Measurements from ENCODE around the gene TWIST2. TPM values are rescaled to one million over a fixed set of nuclear protein-coding genes. Genes with fewer than 3 reads are reported as not detected.

Gene TWIST2
- total RNA-seq, 1 donor from 2014 or later = 6.8 TPM

DNA sequence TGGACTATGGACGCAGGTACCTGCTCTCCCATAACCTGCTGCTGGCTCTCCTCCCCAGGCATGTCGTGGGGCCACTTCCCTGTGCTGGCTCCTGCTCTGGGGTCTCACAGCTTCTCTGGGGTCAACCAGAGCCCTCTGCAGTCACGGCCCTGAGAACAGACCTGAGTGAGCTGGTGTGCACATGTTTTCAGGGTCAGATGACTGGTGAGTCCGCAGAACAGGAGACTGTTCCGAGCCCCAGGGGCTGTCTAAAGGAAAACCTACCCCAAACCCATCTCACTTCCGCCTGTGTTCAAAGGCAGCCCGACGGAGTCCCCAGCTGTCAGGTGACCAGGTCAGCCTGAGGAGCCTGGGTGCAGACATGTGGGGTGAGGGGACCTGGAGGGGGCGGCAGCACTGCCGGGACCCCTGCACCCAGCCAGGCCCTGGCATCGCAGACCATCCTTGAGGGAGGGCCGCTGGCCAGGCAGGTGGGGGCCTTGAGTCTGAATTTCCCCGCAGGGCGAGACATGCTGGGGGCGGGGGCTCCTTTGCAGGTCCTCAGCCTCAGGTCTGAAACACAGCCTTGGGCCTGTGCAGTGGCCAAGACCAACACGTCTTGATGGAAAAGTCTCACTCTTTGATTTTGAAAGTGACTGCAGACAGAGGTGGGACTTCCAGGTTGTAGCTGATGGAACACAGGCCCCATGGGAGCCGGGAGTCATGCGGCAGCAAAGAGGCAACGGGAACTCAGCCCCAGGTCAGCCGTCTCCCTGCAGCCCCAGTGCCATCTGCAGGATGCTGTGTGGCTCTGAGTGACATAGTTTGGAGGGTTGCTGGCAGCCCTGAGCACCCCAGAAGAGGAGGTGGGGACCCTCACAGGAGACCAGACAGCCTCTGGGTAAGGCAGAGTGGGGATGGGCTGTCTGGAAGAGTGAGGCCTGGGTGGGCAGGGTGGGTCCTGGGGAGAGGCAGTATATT lies 65.3 kb downstream of the TWIST2 start:
- no peak overlapping the region for H3K9ac ChIP-seq (ENCODE audit: low read depth in 1 of 3, low read length in 3 of 3)

DNA sequence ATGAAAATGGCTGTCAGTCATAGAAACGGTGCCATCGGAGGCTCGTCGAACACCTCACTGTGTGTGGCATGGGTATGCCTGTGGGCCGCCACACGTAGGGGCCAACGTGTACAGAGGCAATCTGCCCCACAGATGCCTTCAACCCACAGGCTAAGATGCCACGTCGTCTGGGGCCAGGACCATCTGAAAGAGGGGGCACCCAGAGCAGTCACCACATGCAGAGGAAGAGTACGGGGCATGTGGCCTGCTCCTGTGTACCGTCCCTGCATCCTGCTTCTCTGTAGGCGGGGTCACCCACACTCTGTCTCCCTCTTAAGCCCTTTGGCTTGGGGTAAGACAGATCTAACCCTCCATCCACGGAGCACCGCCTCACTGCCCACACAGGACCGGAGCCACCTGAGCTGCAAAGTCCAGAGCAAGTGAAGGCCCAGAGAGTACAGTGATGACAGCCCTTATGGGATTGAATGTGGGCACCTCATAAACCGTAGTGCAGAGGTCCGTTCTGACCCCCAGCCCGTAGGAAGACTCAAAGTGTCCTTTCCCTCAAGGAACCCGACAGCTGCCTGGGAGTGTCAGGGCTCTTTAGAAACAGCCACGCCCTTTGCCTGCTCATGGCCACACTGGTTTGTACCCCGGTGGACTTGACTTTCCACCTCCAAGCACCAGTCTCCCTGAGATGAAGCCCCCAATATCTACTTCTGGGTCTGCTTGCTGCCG lies 66.2 kb downstream of the TWIST2 start:
- H3K4me3 ChIP-seq (ENCODE audit: low read length in 3 of 3) = no peak overlapping the region
- peaks cover 3 to 42% (median 18%) of the 10 kb centered on the region in 3 donors for H3K27me3 ChIP-seq (ENCODE audit: control insufficient read depth in 3 of 3, insufficient read depth in 3 of 3, low read length in 3 of 3)
- no peak overlapping the region for H3K9ac ChIP-seq (ENCODE audit: low read depth in 1 of 3, low read length in 3 of 3)
- no peaks in the 10 kb centered on the region for H3K36me3 ChIP-seq (ENCODE audit: control insufficient read depth in 3 of 3, insufficient read depth in 3 of 3, low read length in 3 of 3)
- peaks cover 0 to 2% (median 0%) of the 10 kb centered on the region in 3 donors for H3K4me1 ChIP-seq (ENCODE audit: control insufficient read depth in 3 of 3, insufficient read depth in 3 of 3, low read length in 3 of 3)
- H3K27ac ChIP-seq (ENCODE audit: low read depth, low read length) = no peak overlapping the region
- no peaks in the 10 kb centered on the region for H3K9me3 ChIP-seq (ENCODE audit: control insufficient read depth in 3 of 3, low read length in 3 of 3)

More for the DNA sequence above, 65.3 kb downstream of the TWIST2 start:
- Histone ChIP-seq H3K4me3 (ENCODE audit: low read length in 3 of 3) (no peak overlapping the region), H3K4me1 (ENCODE audit: control insufficient read depth in 3 of 3, insufficient read depth in 3 of 3, low read length in 3 of 3) (peaks cover 0 to 5% (median 0%) of the 10 kb centered on the region in 3 donors), H3K9me3 (ENCODE audit: control insufficient read depth in 3 of 3, low read length in 3 of 3) (no peaks in the 10 kb centered on the region), H3K27ac (ENCODE audit: low read depth, low read length) (no peak overlapping the region), H3K36me3 (ENCODE audit: control insufficient read depth in 3 of 3, insufficient read depth in 3 of 3, low read length in 3 of 3) (no peaks in the 10 kb centered on the region), H3K27me3 (ENCODE audit: control insufficient read depth in 3 of 3, insufficient read depth in 3 of 3, low read length in 3 of 3) (peaks cover 10 to 51% (median 18%) of the 10 kb centered on the region in 3 donors)

DNA sequence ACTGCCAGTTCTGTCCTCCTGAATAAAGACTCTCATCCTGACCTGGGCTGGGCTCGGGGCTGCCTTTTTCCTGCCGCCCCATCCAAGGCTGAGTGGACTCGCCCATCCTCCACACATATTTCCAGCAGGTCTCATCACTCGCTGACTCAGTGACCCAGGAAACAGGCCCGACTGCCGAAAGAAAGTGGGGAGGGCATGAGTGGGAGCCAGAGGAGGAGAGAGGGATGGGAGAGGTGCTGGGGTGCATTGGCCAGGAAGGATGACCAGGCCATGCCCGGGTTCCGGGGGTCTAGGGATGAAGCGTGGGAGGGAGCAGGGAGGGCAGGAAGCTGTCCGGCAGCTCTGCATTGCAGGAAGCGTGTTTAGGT lies 66.7 kb downstream of the TWIST2 start:
- Histone ChIP-seq H3K9ac (ENCODE audit: low read depth in 1 of 3, low read length in 3 of 3) (no peak overlapping the region), H3K4me3 (ENCODE audit: low read length in 3 of 3) (no peak overlapping the region), H3K27ac (ENCODE audit: low read depth, low read length) (no peak overlapping the region), H3K4me1 (ENCODE audit: control insufficient read depth in 3 of 3, insufficient read depth in 3 of 3, low read length in 3 of 3) (no peaks in the 10 kb centered on the region), H3K27me3 (ENCODE audit: control insufficient read depth in 3 of 3, insufficient read depth in 3 of 3, low read length in 3 of 3) (peaks cover 0 to 39% (median 18%) of the 10 kb centered on the region in 3 donors), H3K9me3 (ENCODE audit: control insufficient read depth in 3 of 3, low read length in 3 of 3) (no peaks in the 10 kb centered on the region), H3K36me3 (ENCODE audit: control insufficient read depth in 3 of 3, insufficient read depth in 3 of 3, low read length in 3 of 3) (no peaks in the 10 kb centered on the region)

DNA sequence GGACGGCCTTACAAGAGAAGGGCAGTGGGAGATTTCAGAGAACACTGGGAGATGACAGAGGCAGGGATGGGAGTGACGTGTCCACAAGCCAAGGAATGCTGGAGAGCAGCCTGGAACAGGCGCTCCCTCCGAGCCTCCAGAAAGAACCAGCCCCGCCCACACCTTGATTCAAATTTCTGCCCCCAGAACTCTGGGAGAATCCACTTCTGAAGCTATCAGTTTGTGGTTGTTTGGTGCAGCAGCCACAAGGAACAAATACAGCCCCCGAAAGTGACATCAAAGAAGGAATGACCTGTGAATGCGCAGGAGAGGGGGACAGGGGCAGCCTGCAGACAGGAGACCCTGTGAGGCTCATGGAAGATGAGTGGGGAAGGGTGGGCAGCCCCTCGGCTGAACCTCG lies 67.3 kb downstream of the TWIST2 start:
- Histone ChIP-seq H3K27me3 (ENCODE audit: control insufficient read depth in 3 of 3, insufficient read depth in 3 of 3, low read length in 3 of 3) (peaks cover 0 to 39% (median 18%) of the 10 kb centered on the region in 3 donors), H3K4me3 (ENCODE audit: low read length in 3 of 3) (no peak overlapping the region), H3K27ac (ENCODE audit: low read depth, low read length) (no peak overlapping the region), H3K9me3 (ENCODE audit: control insufficient read depth in 3 of 3, low read length in 3 of 3) (no peaks in the 10 kb centered on the region), H3K9ac (ENCODE audit: low read depth in 1 of 3, low read length in 3 of 3) (no peak overlapping the region), H3K4me1 (ENCODE audit: control insufficient read depth in 3 of 3, insufficient read depth in 3 of 3, low read length in 3 of 3) (no peaks in the 10 kb centered on the region), H3K36me3 (ENCODE audit: control insufficient read depth in 3 of 3, insufficient read depth in 3 of 3, low read length in 3 of 3) (no peaks in the 10 kb centered on the region)

DNA sequence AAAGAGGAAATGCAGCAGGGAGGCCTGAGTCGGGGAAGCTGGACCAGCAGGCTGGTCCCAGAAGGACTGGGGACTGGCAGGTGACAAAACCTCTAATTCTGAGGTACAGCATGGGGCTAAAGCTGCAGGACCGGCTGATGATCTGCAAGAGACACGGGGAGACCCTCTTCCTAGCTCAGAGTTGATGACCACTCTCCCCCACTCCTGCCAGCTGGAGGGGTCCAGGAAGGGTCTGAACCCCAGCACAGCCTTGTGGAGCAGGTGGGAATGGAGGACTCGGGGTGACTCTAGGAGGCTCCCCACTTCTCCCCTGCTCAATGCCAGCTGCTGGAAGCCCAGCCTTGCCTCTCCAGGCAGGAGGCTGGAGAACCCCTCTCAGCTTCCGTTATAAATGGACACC lies 67.7 kb downstream of the TWIST2 start:
- H3K4me3 ChIP-seq (ENCODE audit: low read length in 3 of 3) = no peak overlapping the region
- no peaks in the 10 kb centered on the region for H3K9me3 ChIP-seq (ENCODE audit: control insufficient read depth in 3 of 3, low read length in 3 of 3)
- H3K9ac ChIP-seq (ENCODE audit: low read depth in 1 of 3, low read length in 3 of 3) = no peak overlapping the region
- H3K27me3 ChIP-seq (ENCODE audit: control insufficient read depth in 3 of 3, insufficient read depth in 3 of 3, low read length in 3 of 3) = peaks cover 0 to 41% (median 21%) of the 10 kb centered on the region in 3 donors
- no peak overlapping the region for H3K27ac ChIP-seq (ENCODE audit: low read depth, low read length)
- H3K36me3 ChIP-seq (ENCODE audit: control insufficient read depth in 3 of 3, insufficient read depth in 3 of 3, low read length in 3 of 3) = no peaks in the 10 kb centered on the region
- H3K4me1 ChIP-seq (ENCODE audit: control insufficient read depth in 3 of 3, insufficient read depth in 3 of 3, low read length in 3 of 3) = no peaks in the 10 kb centered on the region

DNA sequence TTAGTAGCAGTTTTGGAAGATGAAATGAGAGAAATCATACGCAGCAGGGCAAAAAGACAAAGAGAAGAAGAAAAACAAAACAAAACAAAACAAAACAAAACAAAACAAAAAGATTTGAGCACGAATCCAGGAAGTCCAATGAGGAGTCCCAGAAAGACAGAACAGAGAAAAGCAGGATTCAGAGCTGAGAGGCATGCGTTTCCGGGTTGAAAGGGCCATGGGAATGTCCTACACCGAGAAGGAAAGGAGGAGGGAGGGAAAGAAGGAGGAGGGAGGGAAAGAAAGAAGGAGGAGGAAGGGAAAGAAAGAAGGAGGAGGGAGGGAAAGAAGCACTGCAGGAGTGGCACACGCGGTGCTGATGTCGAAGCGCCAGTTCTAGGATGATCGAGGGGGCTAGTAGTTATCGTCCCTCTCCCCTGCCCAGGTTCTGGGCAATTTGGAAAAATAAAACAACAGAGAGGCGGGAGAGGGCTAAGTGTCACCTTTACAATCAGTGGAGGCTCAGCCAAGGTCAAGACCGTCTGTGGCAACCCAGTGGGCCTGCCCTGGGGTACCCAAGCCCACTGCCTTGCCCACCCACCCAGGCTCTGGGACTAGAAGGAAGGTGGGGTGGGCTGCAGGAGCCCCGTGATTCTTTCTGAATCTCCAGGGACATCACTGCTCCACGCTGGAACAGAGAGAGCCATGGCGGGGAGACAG lies 68.4 kb downstream of the TWIST2 start:
- peaks cover 0 to 43% (median 22%) of the 10 kb centered on the region in 3 donors for H3K27me3 ChIP-seq (ENCODE audit: control insufficient read depth in 3 of 3, insufficient read depth in 3 of 3, low read length in 3 of 3)
- no peaks in the 10 kb centered on the region for H3K4me1 ChIP-seq (ENCODE audit: control insufficient read depth in 3 of 3, insufficient read depth in 3 of 3, low read length in 3 of 3)
- H3K9ac ChIP-seq (ENCODE audit: low read depth in 1 of 3, low read length in 3 of 3) = no peak overlapping the region
- H3K4me3 ChIP-seq (ENCODE audit: low read length in 3 of 3) = no peak overlapping the region
- H3K36me3 ChIP-seq (ENCODE audit: control insufficient read depth in 3 of 3, insufficient read depth in 3 of 3, low read length in 3 of 3) = no peaks in the 10 kb centered on the region
- no peaks in the 10 kb centered on the region for H3K9me3 ChIP-seq (ENCODE audit: control insufficient read depth in 3 of 3, low read length in 3 of 3)
- H3K27ac ChIP-seq (ENCODE audit: low read depth, low read length) = no peak overlapping the region

DNA sequence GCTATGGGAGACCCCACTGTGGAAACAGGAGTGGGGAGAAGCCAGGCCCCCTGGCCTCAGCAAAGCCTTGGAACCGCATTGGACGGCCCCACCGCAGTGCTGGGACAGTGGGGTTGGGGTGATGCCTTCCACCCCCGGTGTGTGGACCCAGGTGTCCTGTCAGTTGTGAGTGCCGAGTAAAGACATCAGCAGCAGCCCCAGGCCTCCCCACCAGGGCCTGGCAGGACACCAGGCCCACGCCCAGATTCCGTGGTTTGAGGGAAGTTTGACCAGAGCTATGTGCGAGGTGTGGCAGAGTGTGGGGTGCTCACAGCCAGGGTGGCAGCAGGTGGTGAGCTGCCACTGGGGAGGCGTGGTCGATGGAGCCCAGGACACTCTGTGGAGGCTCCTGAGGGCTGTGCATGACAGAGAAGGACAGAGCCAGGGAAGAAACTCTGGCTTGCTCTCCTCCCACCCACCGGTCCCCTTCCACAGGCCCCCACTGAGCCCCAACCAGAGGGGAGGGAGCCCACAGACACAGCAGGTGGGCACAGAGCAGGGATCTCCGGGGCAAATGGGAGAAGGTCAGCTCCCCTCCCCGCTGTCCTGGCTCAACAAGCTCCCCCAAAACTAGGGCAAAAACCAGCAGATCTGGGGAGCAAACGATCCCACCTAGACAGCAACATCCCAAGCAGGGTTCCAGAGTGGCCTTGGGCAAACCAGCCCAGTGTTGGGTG lies 69.1 kb downstream of the TWIST2 start:
- Histone ChIP-seq H3K36me3 (ENCODE audit: control insufficient read depth in 3 of 3, insufficient read depth in 3 of 3, low read length in 3 of 3) (no peaks in the 10 kb centered on the region), H3K9me3 (ENCODE audit: control insufficient read depth in 3 of 3, low read length in 3 of 3) (no peaks in the 10 kb centered on the region), H3K9ac (ENCODE audit: low read depth in 1 of 3, low read length in 3 of 3) (no peak overlapping the region), H3K27me3 (ENCODE audit: control insufficient read depth in 3 of 3, insufficient read depth in 3 of 3, low read length in 3 of 3) (peaks cover 0 to 38% (median 25%) of the 10 kb centered on the region in 3 donors), H3K4me1 (ENCODE audit: control insufficient read depth in 3 of 3, insufficient read depth in 3 of 3, low read length in 3 of 3) (no peaks in the 10 kb centered on the region), H3K27ac (ENCODE audit: low read depth, low read length) (no peak overlapping the region), H3K4me3 (ENCODE audit: low read length in 3 of 3) (no peak overlapping the region)

DNA sequence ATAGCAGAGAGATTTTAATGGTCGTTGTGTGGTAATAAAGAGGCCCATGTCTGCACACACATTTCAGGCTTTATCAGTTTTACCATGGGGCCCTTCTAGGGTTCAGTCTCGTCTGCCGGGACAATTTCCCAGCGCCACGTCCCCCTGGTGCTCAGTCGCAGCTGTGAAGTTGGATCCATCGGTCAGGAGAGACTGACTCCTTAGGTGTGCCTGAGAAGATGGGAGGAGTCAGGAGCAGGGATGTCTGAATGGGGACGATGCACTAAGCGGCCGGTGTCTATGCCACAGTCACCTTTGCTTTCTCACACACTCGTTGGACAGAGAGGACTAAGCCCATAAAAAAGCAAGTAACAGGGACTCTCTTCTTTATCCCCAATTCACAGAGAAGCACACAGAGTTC lies 71.4 kb downstream of the TWIST2 start:
- H3K27ac ChIP-seq (ENCODE audit: low read depth, low read length) = no peak overlapping the region
- H3K4me3 ChIP-seq (ENCODE audit: low read length in 3 of 3) = no peak overlapping the region
- H3K9ac ChIP-seq (ENCODE audit: low read depth in 1 of 3, low read length in 3 of 3) = no peak overlapping the region
- no peaks in the 10 kb centered on the region for H3K4me1 ChIP-seq (ENCODE audit: control insufficient read depth in 3 of 3, insufficient read depth in 3 of 3, low read length in 3 of 3)
- no peaks in the 10 kb centered on the region for H3K36me3 ChIP-seq (ENCODE audit: control insufficient read depth in 3 of 3, insufficient read depth in 3 of 3, low read length in 3 of 3)
- no peaks in the 10 kb centered on the region for H3K9me3 ChIP-seq (ENCODE audit: control insufficient read depth in 3 of 3, low read length in 3 of 3)
- H3K27me3 ChIP-seq (ENCODE audit: control insufficient read depth in 3 of 3, insufficient read depth in 3 of 3, low read length in 3 of 3) = peaks cover under 1 to 39% (median 33%) of the 10 kb centered on the region in 3 donors

DNA sequence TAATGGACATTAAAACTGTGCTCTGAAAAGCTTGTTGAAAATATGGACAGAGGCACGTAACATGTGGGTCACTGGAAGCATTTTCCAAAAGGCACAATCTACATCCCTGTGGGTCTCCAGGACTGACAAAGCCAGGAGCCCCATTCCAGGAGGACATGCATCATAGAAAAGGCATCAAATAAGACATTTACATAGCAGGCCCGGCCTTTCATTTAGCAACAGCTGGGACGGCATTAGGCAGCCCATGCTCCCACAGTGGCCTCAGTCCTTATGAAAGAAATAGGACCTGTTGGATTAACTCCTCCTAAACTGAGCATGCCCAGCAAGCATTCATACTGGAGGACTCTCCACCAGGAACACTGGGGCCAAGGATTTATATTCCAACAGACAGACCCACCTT lies 72.2 kb downstream of the TWIST2 start:
- H3K27me3 ChIP-seq (ENCODE audit: control insufficient read depth in 3 of 3, insufficient read depth in 3 of 3, low read length in 3 of 3) = peaks cover 6 to 43% (median 34%) of the 10 kb centered on the region in 3 donors
- no peak overlapping the region for H3K9ac ChIP-seq (ENCODE audit: low read depth in 1 of 3, low read length in 3 of 3)
- H3K27ac ChIP-seq (ENCODE audit: low read depth, low read length) = no peak overlapping the region
- no peaks in the 10 kb centered on the region for H3K9me3 ChIP-seq (ENCODE audit: control insufficient read depth in 3 of 3, low read length in 3 of 3)
- no peak overlapping the region for H3K4me3 ChIP-seq (ENCODE audit: low read length in 3 of 3)
- H3K36me3 ChIP-seq (ENCODE audit: control insufficient read depth in 3 of 3, insufficient read depth in 3 of 3, low read length in 3 of 3) = no peaks in the 10 kb centered on the region
- H3K4me1 ChIP-seq (ENCODE audit: control insufficient read depth in 3 of 3, insufficient read depth in 3 of 3, low read length in 3 of 3) = no peaks in the 10 kb centered on the region
